Tibial nerve (tissue), 4 donors: ENCODE measurements around the gene TAF9. TPM values are rescaled to one million over a fixed set of nuclear protein-coding genes. Genes with fewer than 3 reads are reported as not detected.

ENCODE experiments used
- DNase-seq, 2 donors: peaks; one replicate each; pipeline ENCODE4 v3.0.0-alpha.2; 2019; ENCODE audit warnings: low spot score in 2 of 2
- H3K27ac ChIP-seq, 4 donors: fragments of 200-600 bp; sonication (generic) in 3 of 4; one replicate each; pipeline ENCODE4 v1.5.1; 2017 to 2019; ENCODE audit warnings: mild to moderate bottlenecking in 1 of 4
- H3K27me3 ChIP-seq, 2 donors: fragments of 200-600 bp; sonication (generic) in 1 of 2; one replicate each; pipeline versions ENCODE4 v1.5.1 to v1.6.0; 2017 to 2019
- H3K36me3 ChIP-seq, 3 donors: fragments of 200-600 bp; sonication (generic); one replicate each; pipeline ENCODE4 v1.5.1; 2018 to 2019
- H3K4me1 ChIP-seq, 4 donors: fragments of 200-600 bp; sonication (generic) in 3 of 4; one replicate each; pipeline ENCODE4 v1.5.1; 2017 to 2019
- H3K4me3 ChIP-seq, 4 donors: fragments of 200-600 bp; sonication (generic) in 3 of 4; one replicate each; pipeline ENCODE4 v1.5.1; 2017 to 2019; ENCODE audit warnings: mild to moderate bottlenecking in 1 of 4, moderate library complexity in 1 of 4
- H3K9me3 ChIP-seq, 4 donors: fragments of 200-600 bp; sonication (generic) in 3 of 4; one replicate each; pipeline ENCODE4 v1.5.1; 2017 to 2019
- EP300 ChIP-seq, 2 donors: sonication (generic); formaldehyde crosslinking; IDR thresholded peaks; one replicate each; pipeline ENCODE4 v1.6.1; 2017; ENCODE audit warnings: antibody characterized with exemption in 2 of 2, mild to moderate bottlenecking in 1 of 2
- POLR2A ChIP-seq, 2 donors: fragments of 450-650 bp; IDR thresholded peaks; one replicate each; pipeline ENCODE4 v1.6.1; 2017; ENCODE audit warnings: antibody characterized with exemption in 2 of 2, mild to moderate bottlenecking in 2 of 2, moderate library complexity in 2 of 2
- whole genome bisulfite sequencing, 2 donors: methylation state at CpG; one replicate each; pipeline ENCODE4 v1.1.5; 2018; 5-methylcytosine and 5-hydroxymethylcytosine counted together
- total RNA-seq, 4 donors: library from RNA; depleted of rRNA; stranded (reverse); fragments of >200 nt; gene quantifications; one replicate each; pipeline ENCODE4 v1.1.0, GENCODE V29; 2016
- TF ChIP-seq, protein P1 (sequence below), 5 experiments: fragments of 200-600 bp in 3 of 5; fragments of 450-650 bp in 2 of 5; sonication (generic) in 3 of 5; IDR thresholded peaks; one replicate each; pipeline ENCODE4 v1.5.1; 2016 to 2019; ENCODE audit warnings: antibody characterized with exemption in 5 of 5, mild to moderate bottlenecking in 3 of 5, moderate library complexity in 2 of 5

TAF9 gene
- total RNA-seq, 4 donors from 2014 or later: 17.7 to 40.9 (median 29.8) TPM

DNA sequence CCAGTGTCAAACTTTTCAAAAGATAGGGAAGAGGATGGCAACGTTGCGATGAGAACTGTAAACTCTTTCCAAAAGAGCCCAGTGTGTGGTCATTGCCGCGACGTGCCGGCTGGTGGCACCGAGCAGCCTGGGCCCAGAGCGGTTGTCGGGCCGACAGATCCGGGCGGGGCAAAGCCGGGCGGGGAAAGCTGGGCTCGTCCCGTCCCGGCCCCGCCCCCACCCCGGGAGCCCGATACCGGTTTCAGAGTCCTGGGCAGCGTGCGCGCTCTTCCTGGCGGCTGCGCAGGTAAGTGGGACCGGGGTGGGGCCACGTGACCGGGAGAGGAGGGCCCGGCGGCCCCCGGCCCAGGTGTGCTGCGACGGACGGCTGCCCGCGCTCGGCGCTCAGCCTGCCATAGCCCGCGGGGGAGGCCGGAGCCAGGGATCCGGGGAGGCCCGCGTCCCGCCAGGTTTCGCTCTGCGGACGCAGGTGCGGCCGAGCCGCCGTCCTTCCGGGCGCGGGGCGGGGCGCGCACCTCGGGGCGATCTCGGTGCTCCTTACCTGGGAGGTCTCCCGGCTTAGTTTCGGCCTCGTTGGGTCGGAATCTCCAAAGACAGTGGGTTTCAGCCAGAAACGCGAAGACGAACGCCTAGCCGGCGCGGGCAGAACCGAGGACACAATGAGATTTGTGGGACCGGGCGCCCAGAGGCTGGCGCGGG, 45.7 kb upstream of the TAF9 start, which contains the start of gene MARVELD2:
MARVELD2 (plus strand) TSS at position 232 of the 699 bp plus-strand sequence. CDS start 4,270 bp downstream, outside the sequence.
- H3K36me3 ChIP-seq: peaks cover 0 to 60% (median 0%) of the 10 kb centered on the region in 3 donors

DNA sequence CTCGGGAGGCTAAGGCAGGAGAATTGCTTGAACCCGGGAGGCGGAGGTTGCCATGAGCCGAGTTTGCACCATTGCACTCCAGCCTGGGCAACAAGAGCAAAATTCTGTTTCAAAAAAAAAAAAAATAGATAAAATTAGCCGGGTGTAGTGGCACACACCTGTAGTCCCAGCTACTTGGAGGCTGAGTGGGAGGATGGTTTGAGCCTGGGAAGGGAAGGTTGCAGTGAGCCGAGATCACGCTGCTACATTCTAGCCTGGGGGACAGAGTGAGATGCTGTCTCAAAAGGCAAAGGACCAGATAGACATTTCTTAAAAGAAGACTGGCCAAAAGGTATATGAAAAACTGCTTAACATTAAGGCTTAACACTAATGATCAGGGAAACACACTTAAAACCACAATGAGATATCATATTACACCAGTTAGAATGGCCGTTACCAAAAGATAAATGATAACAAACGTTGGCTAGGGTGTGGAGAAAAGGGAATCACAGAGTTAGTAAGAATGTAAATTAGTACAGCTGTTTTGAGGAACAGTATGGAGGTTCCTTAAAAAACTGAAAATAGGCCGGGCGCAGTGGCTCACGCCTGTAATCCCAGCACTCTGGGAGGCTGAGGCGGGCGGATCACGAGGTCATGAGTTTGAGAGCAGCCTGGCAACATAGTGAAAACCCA, 35.5 kb upstream of the TAF9 start:
- 88 to 89% methylated on average over 15 of the region's 15 CpGs for WGBS, 2 donors
- H3K27ac ChIP-seq: no peak overlapping the region
- H3K9me3 ChIP-seq: no peaks in the 10 kb centered on the region
- H3K4me1 ChIP-seq: no peaks in the 10 kb centered on the region
- no peaks in the 10 kb centered on the region for H3K27me3 ChIP-seq
- H3K4me3 ChIP-seq: no peak overlapping the region
- DNase-seq: no peak
- H3K36me3 ChIP-seq: peaks cover 0 to 94% (median 15%) of the 10 kb centered on the region in 3 donors
- no peak for TF ChIP-seq EP300 (IDR thresholded peaks at IDR 0.05)
- TF ChIP-seq POLR2A (IDR thresholded peaks at IDR 0.05): no peak
- TF ChIP-seq, protein P1, sequence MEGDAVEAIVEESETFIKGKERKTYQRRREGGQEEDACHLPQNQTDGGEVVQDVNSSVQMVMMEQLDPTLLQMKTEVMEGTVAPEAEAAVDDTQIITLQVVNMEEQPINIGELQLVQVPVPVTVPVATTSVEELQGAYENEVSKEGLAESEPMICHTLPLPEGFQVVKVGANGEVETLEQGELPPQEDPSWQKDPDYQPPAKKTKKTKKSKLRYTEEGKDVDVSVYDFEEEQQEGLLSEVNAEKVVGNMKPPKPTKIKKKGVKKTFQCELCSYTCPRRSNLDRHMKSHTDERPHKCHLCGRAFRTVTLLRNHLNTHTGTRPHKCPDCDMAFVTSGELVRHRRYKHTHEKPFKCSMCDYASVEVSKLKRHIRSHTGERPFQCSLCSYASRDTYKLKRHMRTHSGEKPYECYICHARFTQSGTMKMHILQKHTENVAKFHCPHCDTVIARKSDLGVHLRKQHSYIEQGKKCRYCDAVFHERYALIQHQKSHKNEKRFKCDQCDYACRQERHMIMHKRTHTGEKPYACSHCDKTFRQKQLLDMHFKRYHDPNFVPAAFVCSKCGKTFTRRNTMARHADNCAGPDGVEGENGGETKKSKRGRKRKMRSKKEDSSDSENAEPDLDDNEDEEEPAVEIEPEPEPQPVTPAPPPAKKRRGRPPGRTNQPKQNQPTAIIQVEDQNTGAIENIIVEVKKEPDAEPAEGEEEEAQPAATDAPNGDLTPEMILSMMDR (IDR thresholded peaks at IDR 0.05): no peak

More for the DNA sequence above, 45.7 kb upstream of the TAF9 start, which contains the start of gene MARVELD2:
- peak within 1 kb of the TSS in 2 of 4 donors; percentile 47 to 78 for H3K27ac ChIP-seq
- H3K4me3 ChIP-seq: peak within 1 kb of the TSS; percentile 30 to 71 (median 54)
- H3K4me1 ChIP-seq: peaks cover 0 to 12% (median 0%) of the 10 kb centered on the region in 4 donors
- H3K9me3 ChIP-seq: no peaks in the 10 kb centered on the region
- 25 to 31% methylated on average over 22 to 34 of the region's 78 CpGs for WGBS, 2 donors
- H3K27me3 ChIP-seq: no peaks in the 10 kb centered on the region
- DNase-seq: peak; percentile 33 to 34
- TF ChIP-seq EP300 (IDR thresholded peaks at IDR 0.05) (no peak), POLR2A (IDR thresholded peaks at IDR 0.05) (no peak)
- TF ChIP-seq, protein P1 (IDR thresholded peaks at IDR 0.05): peak in 2 of 5 experiments; percentile 13 to 39

DNA sequence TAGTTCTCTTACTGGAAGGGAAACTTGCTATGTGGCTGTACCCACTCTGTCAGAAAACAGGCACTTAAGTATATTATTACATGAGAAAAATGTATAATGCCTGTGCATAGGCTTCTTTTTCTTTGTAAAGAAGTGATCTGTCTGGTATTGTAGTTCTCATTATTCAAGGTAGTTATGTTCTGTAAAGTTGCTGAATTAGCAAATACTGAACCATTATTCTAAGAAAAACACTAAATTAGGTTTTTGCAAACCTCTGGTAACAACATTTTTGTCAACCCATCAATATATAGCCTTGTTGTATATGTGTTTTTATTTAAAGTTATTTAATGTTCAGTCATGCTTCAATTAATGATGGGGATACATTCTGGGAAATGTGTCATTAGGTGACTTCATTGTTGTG, 9.1 kb upstream of the TAF9 start:
- no peaks in the 10 kb centered on the region for H3K27me3 ChIP-seq
- no peak overlapping the region for H3K4me3 ChIP-seq
- no peaks in the 10 kb centered on the region for H3K9me3 ChIP-seq
- no peaks in the 10 kb centered on the region for H3K4me1 ChIP-seq
- peaks cover 0 to 87% (median 13%) of the 10 kb centered on the region in 3 donors for H3K36me3 ChIP-seq
- TF ChIP-seq, protein P1 (IDR thresholded peaks at IDR 0.05): no peak
- TF ChIP-seq POLR2A (IDR thresholded peaks at IDR 0.05) (no peak), EP300 (IDR thresholded peaks at IDR 0.05) (no peak)
- H3K27ac ChIP-seq: no peak overlapping the region
- DNase-seq: no peak

DNA sequence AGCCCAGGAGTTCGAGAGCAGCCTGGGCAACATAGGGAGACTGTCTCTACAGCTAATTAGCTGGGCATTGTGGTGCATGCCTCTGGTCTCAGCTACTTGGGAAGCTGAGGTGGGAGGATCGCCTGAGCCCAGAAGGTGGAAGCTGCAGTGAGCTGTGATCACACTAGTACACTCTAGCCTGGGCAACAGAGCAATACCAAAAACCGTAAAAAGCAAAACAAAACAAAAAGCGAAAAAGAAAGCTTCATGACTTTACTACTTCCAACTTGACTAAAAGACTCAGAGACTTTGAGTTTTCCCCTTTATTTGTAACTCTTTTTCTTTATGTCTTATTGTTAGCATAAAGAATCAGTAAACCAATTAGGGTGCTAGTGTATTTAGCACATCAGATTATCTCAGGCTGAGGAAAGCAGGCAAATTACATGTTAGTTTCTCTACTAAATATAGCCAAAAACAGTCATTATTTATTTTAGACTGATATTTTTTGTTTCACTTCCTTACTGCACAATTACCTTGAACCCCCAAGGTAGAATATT, 5.7 kb upstream of the TAF9 start:
- DNase-seq: no peak
- peaks cover 0 to 23% (median 4%) of the 10 kb centered on the region in 4 donors for H3K4me1 ChIP-seq
- TF ChIP-seq EP300 (IDR thresholded peaks at IDR 0.05) (no peak), POLR2A (IDR thresholded peaks at IDR 0.05) (no peak)
- TF ChIP-seq, protein P1 (IDR thresholded peaks at IDR 0.05): no peak
- no peaks in the 10 kb centered on the region for H3K27me3 ChIP-seq
- H3K4me3 ChIP-seq: no peak overlapping the region
- peaks cover 0 to 53% (median 0%) of the 10 kb centered on the region in 3 donors for H3K36me3 ChIP-seq
- no peaks in the 10 kb centered on the region for H3K9me3 ChIP-seq
- H3K27ac ChIP-seq: no peak overlapping the region
- WGBS, 2 donors: 92 to 93% methylated on average over 4 of the region's 4 CpGs
